HepG2 (cell line): ENCODE measurements around the gene MED23. TPM values are rescaled to one million over a fixed set of nuclear protein-coding genes. Genes with fewer than 3 reads are reported as not detected.

ENCODE experiments used
- ATAC-seq: fragments of 200-7000 bp; cut with Tn5 transposase; 3 replicates; pipeline ENCODE4 v1.9.1; 2020; ENCODE audit warnings: mild to moderate bottlenecking, moderate library complexity
- BruUV-seq: library from RNA; stranded (reverse); fragments of 400-500 nt; replicated peaks from 2 replicates; lab custom pipeline; 2021; lab: Mats Ljungman, UMichigan
- CTCF ChIA-PET: fragments of 300-600 bp; formaldehyde crosslinking; extraction: SDS; loops from one replicate; lab custom pipeline; 2021; ENCODE audit warnings: low total read pairs, inconsistent platforms, low intra/inter-chr PET ratio; lab: Yijun Ruan, JAX
- POLR2A ChIA-PET: fragments of 350-600 bp; sonication (Branson Sonifier 250); formaldehyde crosslinking; loops from one replicate; lab custom pipeline; 2020; ENCODE audit warnings: antibody characterized with exemption, inconsistent platforms; lab: Yijun Ruan, JAX
- DNase-seq: peaks from one replicate; pipeline ENCODE4 v3.0.0-alpha.2; 2015; ENCODE audit warnings: low spot score
- FAIRE-seq: peaks from 3 replicates; lab custom pipeline; 2011; peaks lifted over from hg19 to GRCh38; lab: Jason Lieb, UNC
- H2AFZ ChIP-seq: one replicate; pipeline ENCODE4 v1.6.1; 2011; ENCODE audit warnings: low read length, inconsistent platforms
- H3K27ac ChIP-seq: fragments of 300-600 bp; 3 replicates; pipeline ENCODE4 v1.8.0; 2011; ENCODE audit warnings: mixed run types, mild to moderate bottlenecking, mixed read lengths, low read length, inconsistent platforms; ENCODE audit not compliant: insufficient read depth; ENCODE audit errors: extremely low read length
- H3K27me3 ChIP-seq, 2 experiments: fragments of 200-600 bp in 1 of 2; 2 replicates in 1 of 2; 3 replicates in 1 of 2; pipeline versions ENCODE4 v1.6.0 to v1.8.0; 2011; ENCODE audit warnings: low read length in 2 of 2, mild to moderate bottlenecking in 2 of 2, moderate library complexity in 2 of 2, inconsistent platforms in 1 of 2; ENCODE audit not compliant: insufficient read depth in 2 of 2, control insufficient read depth in 1 of 2
- H3K36me3 ChIP-seq, 2 experiments: fragments of 200-600 bp in 1 of 2; replicated peaks in 1 of 2; 2 replicates in 1 of 2; 3 replicates in 1 of 2; pipeline versions ENCODE4 v1.5.1 to v1.8.0; 2011; ENCODE audit warnings: low read length in 2 of 2, inconsistent platforms in 1 of 2; ENCODE audit not compliant: insufficient read depth in 2 of 2, control insufficient read depth in 1 of 2
- H3K4me1 ChIP-seq: 2 replicates; pipeline ENCODE4 v1.5.1; 2012; ENCODE audit warnings: low read length, inconsistent platforms; ENCODE audit not compliant: insufficient read depth
- H3K4me2 ChIP-seq: 2 replicates; pipeline ENCODE4 v1.6.0; 2011; ENCODE audit warnings: low read depth, low read length, inconsistent platforms
- H3K4me3 ChIP-seq, 3 experiments: fragments of 200-600 bp in 1 of 3; sonication (generic), shearing (Covaris generic) in 1 of 3; replicated peaks in 1 of 3; 2 replicates each; pipeline ENCODE4 v1.5.1; 2011 to 2016; ENCODE audit warnings: low read length in 3 of 3, inconsistent platforms in 2 of 3, low read depth in 2 of 3, mild to moderate bottlenecking in 2 of 3, control low read depth in 1 of 3, mixed read lengths in 1 of 3; ENCODE audit not compliant: insufficient read depth in 1 of 3
- H3K79me2 ChIP-seq: one replicate; pipeline ENCODE4 v1.6.1; 2011; ENCODE audit warnings: low read length, inconsistent platforms; ENCODE audit not compliant: insufficient read depth
- H3K9ac ChIP-seq: 2 replicates; pipeline ENCODE4 v1.6.0; 2011; ENCODE audit warnings: mild to moderate bottlenecking, low read depth, low read length, inconsistent platforms; ENCODE audit not compliant: insufficient read depth
- H3K9me3 ChIP-seq: 2 replicates; pipeline ENCODE4 v1.5.1; 2012; ENCODE audit warnings: mild to moderate bottlenecking, low read length
- H4K20me1 ChIP-seq: 2 replicates; pipeline ENCODE4 v1.6.0; 2011; ENCODE audit warnings: inconsistent platforms, mild to moderate bottlenecking, low read length, moderate library complexity; ENCODE audit not compliant: insufficient read depth
- CENPT ChIP-seq: sonication (generic); formaldehyde crosslinking; IDR thresholded peaks from 2 replicates; pipeline ENCODE4 v1.8.0; 2022; ENCODE audit warnings: low read depth, mild to moderate bottlenecking, moderate library complexity, missing genetic modification reagents
- GATAD1 ChIP-seq: IDR thresholded peaks from 2 replicates; pipeline ENCODE4 v1.6.1; 2016; ENCODE audit warnings: missing genetic modification reagents, missing compliant biosample characterization
- GTF3A ChIP-seq: sonication (generic); formaldehyde crosslinking; conservative IDR thresholded peaks from 2 replicates; pipeline ENCODE4 v1.4.0; 2020; ENCODE audit warnings: mild to moderate bottlenecking, missing genetic modification reagents
- HIVEP1 ChIP-seq: sonication (generic); formaldehyde crosslinking; IDR thresholded peaks from 2 replicates; pipeline ENCODE4 v1.4.0; 2020; ENCODE audit warnings: mild to moderate bottlenecking, missing genetic modification reagents
- PCBP1 ChIP-seq: fragments of 200-400 bp; formaldehyde crosslinking; IDR thresholded peaks from 2 replicates; pipeline ENCODE4 v1.6.1; 2017; ENCODE audit warnings: mild to moderate bottlenecking, low read depth, low read length, borderline replicate concordance
- SSRP1 ChIP-seq: IDR thresholded peaks from 2 replicates; pipeline ENCODE4 v1.6.1; 2016; ENCODE audit warnings: control low read depth
- ZBTB2 ChIP-seq: sonication (generic); formaldehyde crosslinking; IDR thresholded peaks from 2 replicates; pipeline ENCODE4 v1.8.0; 2022; ENCODE audit warnings: low read depth, missing genetic modification reagents
- ZNF20 ChIP-seq: sonication (generic); formaldehyde crosslinking; IDR thresholded peaks from 2 replicates; pipeline ENCODE4 v1.4.0; 2020; ENCODE audit warnings: mild to moderate bottlenecking, moderate library complexity, missing genetic modification reagents
- ZNF768 ChIP-seq: sonication (generic); formaldehyde crosslinking; IDR thresholded peaks from 2 replicates; pipeline ENCODE4 v1.4.0; 2020; ENCODE audit warnings: missing genetic modification reagents
- WGBS: methylation state at CpG from one replicate; pipeline ENCODE4 v1.1.6; 2017; ENCODE audit warnings: low lambda C conversion rate; 5-methylcytosine and 5-hydroxymethylcytosine counted together
- in situ Hi-C: cut with HindIII; loops from 2 replicates; pipeline ENCODE4 v1.10.0; 2017; ENCODE audit warnings: low pct_unique_long_range_greater_than_20kb; ENCODE audit not compliant: extremely low pct_ligation_motif_present
- intact Hi-C: fragments of 100-400 bp; cut with micrococcal nuclease; formaldehyde crosslinking; loops from one replicate; pipeline ENCODE4 v1.10.0; 2022; ENCODE audit not compliant: unreplicated experiment
- polyA plus RNA-seq, 8 experiments: library from polyadenylated mRNA; depleted of rRNA in 3 of 8; stranded (reverse) in 7 of 8; unstranded in 1 of 8; fragments of >200 nt; fragmentation: Illumina TruSeq in 4 of 8; extraction: Trizol in 4 of 8; gene quantifications; 2 replicates each; pipeline versions ENCODE4 v1.2.1 to v1.2.3, GENCODE V29; 2011 to 2016; ENCODE audit warnings: low read depth in 4 of 8, missing spikeins in 1 of 8, mixed read lengths in 1 of 8; ENCODE audit not compliant: insufficient read depth in 1 of 8
- total RNA-seq, 5 experiments: library from RNA; depleted of rRNA; stranded (reverse); fragments of >200 nt; fragmentation: Illumina TruSeq; extraction: Trizol; gene quantifications; 2 replicates each; pipeline ENCODE4 v1.2.3, GENCODE V29; 2016; ENCODE audit warnings: low read depth in 1 of 5

The MED23 gene
- total and polyA plus RNA-seq, 2 of the 13 experiments (the other 11 are each of a cell fraction or from before 2014, with no cell fraction given), result 34.9 to 50.5 TPM

DNA sequence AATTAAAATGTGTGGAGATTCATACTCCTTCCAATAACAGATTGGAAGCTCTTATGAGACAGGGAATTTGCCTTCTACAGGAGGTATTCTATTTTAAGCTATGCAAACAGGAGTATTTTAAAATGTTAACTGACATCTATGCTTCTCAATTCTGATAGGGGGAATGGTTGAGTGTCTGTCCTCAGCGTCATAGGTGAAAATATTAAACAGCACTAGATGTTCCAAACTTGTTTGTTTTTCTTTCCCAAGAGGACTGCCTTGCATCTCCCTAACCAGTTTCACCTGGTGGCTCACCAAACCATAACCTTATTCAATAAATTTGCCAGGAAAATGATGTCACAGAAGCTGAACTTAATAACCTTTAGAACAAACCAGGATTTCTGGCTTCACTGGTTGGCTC lies 79.6 kb downstream of the MED23 start:
- DNase-seq, result no peak
- no TSS peak for BruUV-seq
- Histone ChIP-seq H3K4me2 (no peak overlapping the region), H3K9me3 (no peaks in the 10 kb centered on the region), H2AFZ (no peak overlapping the region), H3K4me1 (peaks cover 15% of the 10 kb centered on the region), H3K36me3 (no peaks in the 10 kb centered on the region), H3K79me2 (no peaks in the 10 kb centered on the region), H3K4me3 (no peak overlapping the region), H4K20me1 (no peaks in the 10 kb centered on the region), H3K27me3 (no peaks in the 10 kb centered on the region), H3K27ac (no peak overlapping the region), H3K9ac (no peak overlapping the region)
- in situ Hi-C loops, result no loop called here
- WGBS, result 93% methylated on average over 1 of the region's 1 CpG
- no peak for ATAC-seq
- ChIA-PET POLR2A (no interaction called here), CTCF (no interaction called here)
- TF ChIP-seq HIVEP1 (CRISPR knock-in tag) (no peak), ZNF20 (CRISPR knock-in tag) (no peak), CENPT (CRISPR knock-in tag) (no peak), ZNF768 (CRISPR knock-in tag) (no peak), ZBTB2 (CRISPR knock-in tag) (no peak), PCBP1 (no peak), SSRP1 (no peak), GTF3A (CRISPR knock-in tag) (no peak)
- no peak for FAIRE-seq
- intact Hi-C loops, result no loop called here

- no peak overlapping the region for H2AFZ ChIP-seq
- no peak for TF ChIP-seq GATAD1
- WGBS, result 91% methylated on average over 6 of the region's 6 CpGs
- H3K36me3 ChIP-seq, result no peaks in the 10 kb centered on the region
- H3K27me3 ChIP-seq, result no peaks in the 10 kb centered on the region
- peaks cover 13% of the 10 kb centered on the region for H3K4me1 ChIP-seq
- ATAC-seq, result no peak
- ChIA-PET CTCF (no interaction called here), POLR2A (no interaction called here)
- no peak overlapping the region for H3K4me2 ChIP-seq
- H3K9me3 ChIP-seq, result no peaks in the 10 kb centered on the region
- H3K79me2 ChIP-seq, result no peaks in the 10 kb centered on the region
- no peak for FAIRE-seq
- H3K27ac ChIP-seq, result no peak overlapping the region
- no TSS peak for BruUV-seq
- intact Hi-C loops (no loop called here), in situ Hi-C loops (no loop called here)
- no peak overlapping the region for H3K9ac ChIP-seq
- no peaks in the 10 kb centered on the region for H4K20me1 ChIP-seq
- H3K4me3 ChIP-seq, result no peak overlapping the region
- no peak for DNase-seq
Observed at GRCh38 chr6:131547488-131547887, 80.6 kb downstream of the MED23 start.
